ENCODE results near the gene COL16A1. TPM values are rescaled to one million over a fixed set of nuclear protein-coding genes. Genes with fewer than 3 reads are reported as not detected.

The COL16A1 gene
- total and polyA plus RNA-seq, 5 donors from 2014 or later: not detected

DNA sequence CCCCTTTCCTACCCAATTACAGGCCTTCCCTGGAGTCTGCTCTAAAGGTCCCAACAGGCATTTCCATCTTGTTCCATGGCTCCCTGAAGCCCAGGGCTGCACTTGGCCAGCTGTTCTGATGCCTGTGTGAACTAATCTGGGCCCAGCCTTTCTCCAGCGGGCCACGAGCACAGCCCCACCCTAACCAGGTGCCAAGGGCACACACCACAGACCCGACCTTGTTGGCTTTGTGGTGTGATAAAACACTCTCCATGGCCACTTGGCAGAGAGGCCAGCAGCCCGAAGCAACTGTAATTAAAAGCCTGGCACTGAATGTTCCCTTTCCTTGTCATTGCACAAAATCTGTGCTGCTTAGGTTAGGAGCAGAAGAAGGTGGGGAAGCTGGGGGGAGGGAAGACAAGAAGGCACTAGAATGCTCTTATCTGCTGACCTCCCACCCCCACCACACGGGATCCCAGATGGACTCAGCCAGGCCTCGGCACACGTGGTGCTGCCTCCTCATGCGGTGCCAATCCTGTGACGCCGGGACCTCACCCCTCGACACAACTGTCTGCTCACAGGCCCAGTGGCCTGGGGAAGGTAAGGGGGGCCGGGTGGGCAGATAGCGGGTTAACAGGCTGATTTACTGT lies 76.4 kb downstream of the COL16A1 start:
- H3K27me3 ChIP-seq (ENCODE audit: control insufficient read depth, insufficient read depth, low read length): no peaks in the 10 kb centered on the region
- H3K9me3 ChIP-seq (ENCODE audit: control insufficient read depth in 2 of 2, low read length in 2 of 2): no peaks in the 10 kb centered on the region
- no peak overlapping the region for H3K27ac Mint-ChIP-seq
- H3K4me3 ChIP-seq (ENCODE audit: low read depth, low read length): no peak overlapping the region
- no peak for DNase-seq
- H3K27me3 Mint-ChIP-seq: no peaks in the 10 kb centered on the region
- H3K4me1 Mint-ChIP-seq: peaks cover 0 to 9% (median 5%) of the 10 kb centered on the region in 4 donors
- no peak for ATAC-seq (ENCODE audit: low read depth in 2 of 2)
- H3K36me3 Mint-ChIP-seq: peaks cover 30% of the 10 kb centered on the region
- H3K9me3 Mint-ChIP-seq: peaks cover 0 to 2% (median 0%) of the 10 kb centered on the region in 7 donors
- H3K27ac ChIP-seq (ENCODE audit: insufficient read depth, low read length, poor library complexity, severe bottlenecking): no peak overlapping the region
- no peak overlapping the region for H3K4me3 Mint-ChIP-seq
- H3K36me3 ChIP-seq (ENCODE audit: control insufficient read depth, insufficient read depth, low read length): peaks cover 43% of the 10 kb centered on the region
- H3K4me1 ChIP-seq (ENCODE audit: control insufficient read depth, insufficient read depth, low read length, poor library complexity, severe bottlenecking): no peaks in the 10 kb centered on the region

DNA sequence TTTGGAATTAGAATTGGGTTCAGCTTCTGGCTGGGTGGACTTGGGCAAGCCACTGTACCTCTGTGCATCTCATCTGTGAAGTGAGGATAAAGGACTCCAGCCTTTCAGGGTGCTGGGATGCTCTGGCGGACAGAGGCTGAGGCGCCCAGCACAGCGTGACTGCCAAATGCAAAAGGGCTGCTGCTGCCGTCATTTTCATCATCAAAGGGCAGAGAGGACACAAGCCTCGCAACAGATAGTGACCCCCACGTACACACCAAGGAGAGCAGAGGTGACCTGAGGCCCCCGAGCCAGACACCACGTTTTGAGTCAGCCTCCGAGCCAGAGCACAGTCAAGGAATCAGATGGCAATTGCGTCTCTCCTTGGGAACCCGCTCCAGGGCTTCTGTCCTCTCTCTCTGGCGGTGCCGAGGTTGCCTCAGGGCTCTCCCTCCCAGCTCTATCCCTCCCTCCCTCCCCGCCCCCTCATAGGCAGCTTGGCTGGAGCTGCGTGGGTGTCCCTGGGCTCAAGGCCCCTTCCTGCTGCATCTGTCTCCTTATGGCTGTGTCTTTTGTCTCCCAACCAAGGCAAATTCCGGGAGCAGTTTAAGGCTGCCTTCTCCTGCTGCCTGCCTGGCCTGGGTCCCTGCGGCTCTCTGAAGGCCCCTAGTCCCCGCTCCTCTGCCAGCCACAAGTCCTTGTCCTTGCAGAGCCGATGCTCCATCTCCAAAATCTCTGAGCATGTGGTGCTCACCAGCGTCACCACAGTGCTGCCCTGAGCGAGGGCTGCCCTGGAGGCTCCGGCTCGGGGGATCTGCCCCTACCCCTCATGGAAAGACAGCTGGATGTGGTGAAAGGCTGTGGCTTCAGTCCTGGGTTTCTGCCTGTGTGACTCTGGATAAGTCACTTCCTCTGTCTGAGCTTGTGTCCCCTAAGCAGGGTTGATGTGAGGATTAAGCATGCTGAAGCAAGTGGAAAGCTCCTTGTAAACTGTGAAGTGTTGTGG lies 77.3 kb downstream of the COL16A1 start:
- ATAC-seq (ENCODE audit: low read depth in 2 of 2): no peak
- no peaks in the 10 kb centered on the region for H3K4me1 ChIP-seq (ENCODE audit: control insufficient read depth, insufficient read depth, low read length, poor library complexity, severe bottlenecking)
- Mint-ChIP-seq H3K9me3 (peaks cover 0 to 2% (median 0%) of the 10 kb centered on the region in 7 donors), H3K36me3 (peaks cover 30% of the 10 kb centered on the region), H3K4me3 (no peak overlapping the region), H3K4me1 (peaks cover 0 to 9% (median 5%) of the 10 kb centered on the region in 4 donors), H3K27ac (peak overlapping the region in 1 of 3 donors; percentile 43), H3K27me3 (no peaks in the 10 kb centered on the region)
- H3K4me3 ChIP-seq (ENCODE audit: low read depth, low read length): no peak overlapping the region
- H3K27me3 ChIP-seq (ENCODE audit: control insufficient read depth, insufficient read depth, low read length): no peaks in the 10 kb centered on the region
- no peak for DNase-seq
- no peak overlapping the region for H3K27ac ChIP-seq (ENCODE audit: insufficient read depth, low read length, poor library complexity, severe bottlenecking)
- no peaks in the 10 kb centered on the region for H3K9me3 ChIP-seq (ENCODE audit: control insufficient read depth in 2 of 2, low read length in 2 of 2)
- peaks cover 34% of the 10 kb centered on the region for H3K36me3 ChIP-seq (ENCODE audit: control insufficient read depth, insufficient read depth, low read length)

DNA sequence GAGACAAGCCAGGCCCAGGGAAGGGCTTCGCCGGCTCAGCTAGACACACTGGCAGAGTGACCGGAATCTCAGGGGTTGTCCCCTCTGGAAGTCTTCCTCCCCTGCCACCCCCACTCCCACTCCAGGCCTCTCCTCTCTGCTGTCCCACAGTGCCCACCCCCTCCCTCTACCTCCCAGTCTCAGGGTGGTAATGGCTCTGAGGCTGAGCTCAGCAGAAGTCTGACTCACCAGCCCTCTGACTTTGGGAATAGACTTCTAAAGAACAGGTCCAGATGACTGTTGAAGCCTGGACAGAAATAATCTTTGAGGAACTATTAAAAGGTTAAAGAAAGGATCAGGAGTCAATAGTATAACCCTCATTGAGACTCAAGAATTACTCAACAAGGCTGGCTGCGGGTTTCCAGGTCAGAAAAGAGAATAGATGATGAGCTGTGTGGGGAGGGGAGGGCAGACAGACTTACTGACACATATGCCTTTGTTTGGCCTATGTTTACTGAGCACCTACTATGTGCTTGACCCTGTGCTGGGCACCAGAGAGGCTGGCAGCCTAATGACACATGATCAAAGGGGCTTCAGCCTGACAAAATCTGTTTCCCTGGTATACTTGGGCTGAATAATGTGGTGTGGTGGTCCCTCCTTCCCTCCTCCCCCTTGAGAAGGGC lies 78.1 kb downstream of the COL16A1 start:
- Mint-ChIP-seq H3K4me1 (peaks cover 0 to 9% (median 5%) of the 10 kb centered on the region in 4 donors), H3K9me3 (peaks cover 0 to 2% (median 0%) of the 10 kb centered on the region in 7 donors), H3K36me3 (peaks cover 30% of the 10 kb centered on the region), H3K27me3 (no peaks in the 10 kb centered on the region), H3K27ac (no peak overlapping the region), H3K4me3 (no peak overlapping the region)
- H3K27me3 ChIP-seq (ENCODE audit: control insufficient read depth, insufficient read depth, low read length): no peaks in the 10 kb centered on the region
- H3K4me1 ChIP-seq (ENCODE audit: control insufficient read depth, insufficient read depth, low read length, poor library complexity, severe bottlenecking): no peaks in the 10 kb centered on the region
- no peak for DNase-seq
- no peaks in the 10 kb centered on the region for H3K9me3 ChIP-seq (ENCODE audit: control insufficient read depth in 2 of 2, low read length in 2 of 2)
- no peak for ATAC-seq (ENCODE audit: low read depth in 2 of 2)
- no peak overlapping the region for H3K4me3 ChIP-seq (ENCODE audit: low read depth, low read length)
- no peak overlapping the region for H3K27ac ChIP-seq (ENCODE audit: insufficient read depth, low read length, poor library complexity, severe bottlenecking)
- H3K36me3 ChIP-seq (ENCODE audit: control insufficient read depth, insufficient read depth, low read length): peaks cover 26% of the 10 kb centered on the region

DNA sequence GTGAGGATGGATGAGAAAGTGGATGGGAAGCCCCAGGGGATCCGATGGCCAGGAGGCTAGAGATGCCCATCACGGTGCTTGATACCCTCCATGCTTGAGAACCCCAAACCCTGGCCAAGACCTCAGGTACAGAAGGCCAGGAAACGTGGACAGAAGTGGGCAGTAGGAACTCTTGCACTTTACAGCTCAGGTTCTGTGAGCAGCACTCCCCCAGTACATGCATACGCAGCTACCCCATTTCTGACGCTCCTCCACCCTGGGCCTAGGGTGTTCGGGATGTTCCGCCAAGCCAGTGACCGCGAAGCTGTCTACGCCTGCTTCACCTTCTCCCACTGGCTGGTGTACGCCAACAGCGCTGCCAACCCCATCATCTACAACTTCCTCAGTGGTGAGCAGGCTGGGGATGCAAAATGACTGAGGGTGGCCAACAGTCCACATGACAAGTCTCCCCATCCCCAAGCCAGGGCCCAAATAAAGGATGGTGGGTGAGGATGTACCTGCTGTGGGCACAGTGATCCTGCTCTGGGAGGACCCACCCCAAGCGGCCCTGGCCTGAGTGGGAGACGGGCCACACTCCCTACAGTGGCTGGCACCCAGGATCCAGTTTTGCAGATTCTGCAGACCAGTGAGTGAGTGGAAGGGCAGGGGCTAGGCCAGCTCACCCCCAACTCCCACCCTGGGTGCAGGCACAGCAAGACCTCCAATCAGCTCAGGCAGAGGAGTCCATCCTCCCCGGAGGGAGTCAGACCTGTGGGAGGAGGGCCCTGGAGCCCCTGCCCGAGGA lies 78.9 kb downstream of the COL16A1 start:
- Histone ChIP-seq H3K27ac (ENCODE audit: insufficient read depth, low read length, poor library complexity, severe bottlenecking) (no peak overlapping the region), H3K4me1 (ENCODE audit: control insufficient read depth, insufficient read depth, low read length, poor library complexity, severe bottlenecking) (no peaks in the 10 kb centered on the region), H3K36me3 (ENCODE audit: control insufficient read depth, insufficient read depth, low read length) (peaks cover 19% of the 10 kb centered on the region), H3K4me3 (ENCODE audit: low read depth, low read length) (no peak overlapping the region), H3K9me3 (ENCODE audit: control insufficient read depth in 2 of 2, low read length in 2 of 2) (no peaks in the 10 kb centered on the region), H3K27me3 (ENCODE audit: control insufficient read depth, insufficient read depth, low read length) (no peaks in the 10 kb centered on the region)
- H3K27ac Mint-ChIP-seq: peak overlapping the region in 1 of 3 donors; percentile 85
- H3K9me3 Mint-ChIP-seq: peaks cover 0 to 2% (median 0%) of the 10 kb centered on the region in 7 donors
- DNase-seq: no peak
- no peaks in the 10 kb centered on the region for H3K27me3 Mint-ChIP-seq
- H3K4me3 Mint-ChIP-seq: no peak overlapping the region
- peaks cover 0 to 9% (median 5%) of the 10 kb centered on the region in 4 donors for H3K4me1 Mint-ChIP-seq
- ATAC-seq (ENCODE audit: low read depth in 2 of 2): no peak
- H3K36me3 Mint-ChIP-seq: peaks cover 25% of the 10 kb centered on the region

DNA sequence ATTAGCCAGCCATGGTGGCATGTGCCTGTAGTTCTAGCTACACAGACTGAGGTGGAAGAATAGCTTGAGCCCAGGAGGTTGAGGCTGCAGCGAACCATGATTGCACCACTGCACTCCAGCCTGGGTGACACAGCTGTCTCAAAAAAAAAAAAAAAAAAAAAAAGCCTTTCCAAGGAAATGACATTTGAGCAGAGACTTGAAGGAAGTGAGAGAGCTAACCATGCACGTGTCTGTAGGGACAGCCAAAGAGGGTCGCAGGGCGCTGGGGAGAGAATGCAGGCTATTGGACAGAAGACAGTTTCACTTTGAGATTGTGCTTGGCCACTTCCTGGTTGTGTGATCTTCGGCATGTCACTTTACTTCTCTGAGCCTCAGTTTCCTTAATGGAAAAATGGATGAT lies 79.5 kb downstream of the COL16A1 start:
- H3K27me3 Mint-ChIP-seq: no peaks in the 10 kb centered on the region
- peaks cover under 1 to 9% (median 5%) of the 10 kb centered on the region in 4 donors for H3K4me1 Mint-ChIP-seq
- no peak overlapping the region for H3K27ac ChIP-seq (ENCODE audit: insufficient read depth, low read length, poor library complexity, severe bottlenecking)
- peaks cover 13% of the 10 kb centered on the region for H3K36me3 ChIP-seq (ENCODE audit: control insufficient read depth, insufficient read depth, low read length)
- ATAC-seq (ENCODE audit: low read depth in 2 of 2) (no peak), DNase-seq (no peak)
- no peaks in the 10 kb centered on the region for H3K9me3 ChIP-seq (ENCODE audit: control insufficient read depth in 2 of 2, low read length in 2 of 2)
- no peak overlapping the region for H3K4me3 Mint-ChIP-seq
- peaks cover 21% of the 10 kb centered on the region for H3K36me3 Mint-ChIP-seq
- H3K27ac Mint-ChIP-seq: peak overlapping the region in 1 of 3 donors; percentile 85
- H3K4me1 ChIP-seq (ENCODE audit: control insufficient read depth, insufficient read depth, low read length, poor library complexity, severe bottlenecking): no peaks in the 10 kb centered on the region
- H3K4me3 ChIP-seq (ENCODE audit: low read depth, low read length): no peak overlapping the region
- H3K9me3 Mint-ChIP-seq: peaks cover 0 to 2% (median 0%) of the 10 kb centered on the region in 7 donors
- peaks cover 4% of the 10 kb centered on the region for H3K27me3 ChIP-seq (ENCODE audit: control insufficient read depth, insufficient read depth, low read length)

DNA sequence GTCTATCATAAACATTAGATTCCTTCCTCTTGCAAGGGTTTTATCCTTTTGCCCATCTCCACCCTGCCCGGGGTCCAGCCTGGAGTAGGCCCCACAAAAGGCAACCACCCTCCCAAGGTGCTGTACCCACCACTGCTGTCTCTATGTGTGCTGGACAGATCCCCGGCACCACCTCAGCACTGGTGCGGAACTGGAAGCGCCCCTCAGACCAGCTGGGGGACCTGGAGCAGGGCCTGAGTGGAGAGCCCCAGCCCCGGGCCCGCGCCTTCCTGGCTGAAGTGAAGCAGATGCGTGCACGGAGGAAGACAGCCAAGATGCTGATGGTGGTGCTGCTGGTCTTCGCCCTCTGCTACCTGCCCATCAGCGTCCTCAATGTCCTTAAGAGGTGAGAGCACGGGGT lies 80.5 kb downstream of the COL16A1 start:
- peaks cover 3% of the 10 kb centered on the region for H3K36me3 ChIP-seq (ENCODE audit: control insufficient read depth, insufficient read depth, low read length)
- peaks cover 4 to 9% (median 5%) of the 10 kb centered on the region in 4 donors for H3K4me1 Mint-ChIP-seq
- ATAC-seq (ENCODE audit: low read depth in 2 of 2) (no peak), DNase-seq (no peak)
- no peak overlapping the region for H3K4me3 ChIP-seq (ENCODE audit: low read depth, low read length)
- peaks cover 9% of the 10 kb centered on the region for H3K27me3 ChIP-seq (ENCODE audit: control insufficient read depth, insufficient read depth, low read length)
- H3K27ac ChIP-seq (ENCODE audit: insufficient read depth, low read length, poor library complexity, severe bottlenecking): no peak overlapping the region
- no peak overlapping the region for H3K4me3 Mint-ChIP-seq
- H3K4me1 ChIP-seq (ENCODE audit: control insufficient read depth, insufficient read depth, low read length, poor library complexity, severe bottlenecking): peaks cover 2% of the 10 kb centered on the region
- peaks cover 14% of the 10 kb centered on the region for H3K36me3 Mint-ChIP-seq
- H3K27ac Mint-ChIP-seq: peak overlapping the region in 1 of 3 donors; percentile 85
- peaks cover 0 to 2% (median 0%) of the 10 kb centered on the region in 7 donors for H3K9me3 Mint-ChIP-seq
- H3K9me3 ChIP-seq (ENCODE audit: control insufficient read depth in 2 of 2, low read length in 2 of 2): no peaks in the 10 kb centered on the region
- H3K27me3 Mint-ChIP-seq: peaks cover 9% of the 10 kb centered on the region
